NCI-H2107 treated with DMSO at 0.1 percent for 48 hours (cell line): Measurements from ENCODE around the gene FOXP3.

ENCODE experiments used
- DNase-seq: peaks from one replicate; lab custom pipeline; 2025; ENCODE audit not compliant: unreplicated experiment; lab: John Stamatoyannopoulos, UW

FOXP3 gene

GRCh38 chrX:49276207-49276606, 11.7 kb upstream of the FOXP3 start:
- no peak for DNase-seq

- DNase-seq = no peak
These were observed 8.7 kb upstream of the FOXP3 start for GRCh38 chrX:49273181-49273727.

- no peak for DNase-seq
These were observed 7.9 kb upstream of the FOXP3 start for GRCh38 chrX:49272421-49272820.

GRCh38 chrX:49271341-49271740, 6.8 kb upstream of the FOXP3 start:
- DNase-seq = no peak

GRCh38 chrX:49270249-49270921, 5.9 kb upstream of the FOXP3 start:
- DNase-seq = no peak

- DNase-seq = no peak
These were observed 5.3 kb upstream of the FOXP3 start, which contains the start of gene PPP1R3F for GRCh38 chrX:49269767-49270248. Gene PPP1R3F, plus strand, starts transcription at chrX:49269793. Its CDS starts 77 bp downstream, at chrX:49269870.

- DNase-seq = peak; percentile 99
These were observed 4.7 kb upstream of the FOXP3 start for GRCh38 chrX:49269010-49269766.

GRCh38 chrX:49268702-49269009, 4.1 kb upstream of the FOXP3 start:
- DNase-seq = no peak

- DNase-seq = no peak
These were observed 2.3 kb upstream of the FOXP3 start for GRCh38 chrX:49266523-49267445.

GRCh38 chrX:49263631-49264030, 879 bp downstream of the FOXP3 start:
- DNase-seq = no peak

GRCh38 chrX:49262603-49263002, 1.9 kb downstream of the FOXP3 start:
- DNase-seq = no peak

GRCh38 chrX:49260221-49260985, 4.1 kb downstream of the FOXP3 start:
- DNase-seq = no peak

- DNase-seq = no peak
These were observed 5.8 kb downstream of the FOXP3 start for GRCh38 chrX:49258749-49259124.

- DNase-seq = no peak
These were observed 6.4 kb downstream of the FOXP3 start for GRCh38 chrX:49257846-49258748.

GRCh38 chrX:49257074-49257790, 7.3 kb downstream of the FOXP3 start:
- no peak for DNase-seq

- DNase-seq = no peak
These were observed 8.1 kb downstream of the FOXP3 start for GRCh38 chrX:49256268-49256995.

- DNase-seq = no peak
These were observed 9.9 kb downstream of the FOXP3 start for GRCh38 chrX:49254639-49255038.

- DNase-seq = no peak
These were observed 13.2 kb downstream of the FOXP3 start for GRCh38 chrX:49251325-49251724.
